HepG2 (cell line): Measurements from ENCODE around the gene HSPA1L. TPM values are rescaled to one million over a fixed set of nuclear protein-coding genes. Genes with fewer than 3 reads are reported as not detected.
A peak's percentile ranks its signal among the peaks of the same experiment; 100 is the strongest.

Experiments
- MEF2D ChIP-seq: sonication (generic); formaldehyde crosslinking; IDR thresholded peaks from 2 replicates; pipeline ENCODE4 v1.5.1; 2020; ENCODE audit warnings: mild to moderate bottlenecking, missing genetic modification reagents
- POLR2A ChIP-seq, 2 experiments: IDR thresholded peaks; 2 replicates each; pipeline ENCODE4 v1.6.1; 2011; ENCODE audit warnings: low read depth in 2 of 2, low read length in 2 of 2, mild to moderate bottlenecking in 1 of 2, moderate library complexity in 1 of 2; ENCODE audit not compliant: insufficient read depth in 1 of 2
- REPIN1 ChIP-seq: sonication (generic); formaldehyde crosslinking; IDR thresholded peaks from 2 replicates; pipeline ENCODE4 v1.8.0; 2022; ENCODE audit warnings: missing genetic modification reagents, low read depth, mild to moderate bottlenecking, borderline replicate concordance
- SALL2 ChIP-seq: sonication (generic); formaldehyde crosslinking; IDR thresholded peaks from 2 replicates; pipeline ENCODE4 v1.8.1; 2023; ENCODE audit warnings: mild to moderate bottlenecking, missing genetic modification reagents, inconsistent platforms
- TEAD2 ChIP-seq: sonication (generic); formaldehyde crosslinking; IDR thresholded peaks from 2 replicates; pipeline ENCODE4 v1.9.0; 2021; ENCODE audit warnings: missing genetic modification reagents
- U2AF2 ChIP-seq: fragments of 200-400 bp; formaldehyde crosslinking; IDR thresholded peaks from 2 replicates; pipeline ENCODE4 v1.6.1; 2017; ENCODE audit warnings: low read depth, mild to moderate bottlenecking, low read length
- ZBTB25 ChIP-seq: IDR thresholded peaks from 2 replicates; pipeline ENCODE4 v1.6.1; 2018; ENCODE audit warnings: missing genetic modification reagents
- ZBTB49 ChIP-seq: sonication (generic); formaldehyde crosslinking; IDR thresholded peaks from 2 replicates; pipeline ENCODE4 v1.4.0; 2020; ENCODE audit warnings: missing genetic modification reagents, borderline replicate concordance
- ZNF281 ChIP-seq: sonication (generic); formaldehyde crosslinking; IDR thresholded peaks from 2 replicates; pipeline ENCODE4 v1.4.0; 2020; ENCODE audit warnings: missing genetic modification reagents, borderline replicate concordance
- ZNF331 ChIP-seq: sonication (generic); formaldehyde crosslinking; IDR thresholded peaks from 2 replicates; pipeline ENCODE4 v1.4.0; 2020; ENCODE audit warnings: missing genetic modification reagents
- ZSCAN12 ChIP-seq: sonication (generic); formaldehyde crosslinking; IDR thresholded peaks from 2 replicates; pipeline ENCODE4 v1.9.0; 2021; ENCODE audit warnings: mild to moderate bottlenecking, missing genetic modification reagents
- polyA plus RNA-seq, 8 experiments: library from polyadenylated mRNA; depleted of rRNA in 3 of 8; stranded (reverse) in 7 of 8; unstranded in 1 of 8; fragments of >200 nt; fragmentation: Illumina TruSeq in 4 of 8; extraction: Trizol in 4 of 8; gene quantifications; 2 replicates each; pipeline versions ENCODE4 v1.2.1 to v1.2.3, GENCODE V29; 2011 to 2016; ENCODE audit warnings: low read depth in 4 of 8, missing spikeins in 1 of 8, mixed read lengths in 1 of 8; ENCODE audit not compliant: insufficient read depth in 1 of 8
- total RNA-seq, 5 experiments: library from RNA; depleted of rRNA; stranded (reverse); fragments of >200 nt; fragmentation: Illumina TruSeq; extraction: Trizol; gene quantifications; 2 replicates each; pipeline ENCODE4 v1.2.3, GENCODE V29; 2016; ENCODE audit warnings: low read depth in 1 of 5
- TF ChIP-seq, protein P1 (sequence below): sonication (generic); formaldehyde crosslinking; IDR thresholded peaks from 2 replicates; pipeline ENCODE4 v1.4.0; 2020; ENCODE audit warnings: missing genetic modification reagents

HSPA1L gene
- total and polyA plus RNA-seq, 2 of the 13 experiments (the other 11 are each of a cell fraction or from before 2014, with no cell fraction given): 0.55 to 1.0 TPM

DNA sequence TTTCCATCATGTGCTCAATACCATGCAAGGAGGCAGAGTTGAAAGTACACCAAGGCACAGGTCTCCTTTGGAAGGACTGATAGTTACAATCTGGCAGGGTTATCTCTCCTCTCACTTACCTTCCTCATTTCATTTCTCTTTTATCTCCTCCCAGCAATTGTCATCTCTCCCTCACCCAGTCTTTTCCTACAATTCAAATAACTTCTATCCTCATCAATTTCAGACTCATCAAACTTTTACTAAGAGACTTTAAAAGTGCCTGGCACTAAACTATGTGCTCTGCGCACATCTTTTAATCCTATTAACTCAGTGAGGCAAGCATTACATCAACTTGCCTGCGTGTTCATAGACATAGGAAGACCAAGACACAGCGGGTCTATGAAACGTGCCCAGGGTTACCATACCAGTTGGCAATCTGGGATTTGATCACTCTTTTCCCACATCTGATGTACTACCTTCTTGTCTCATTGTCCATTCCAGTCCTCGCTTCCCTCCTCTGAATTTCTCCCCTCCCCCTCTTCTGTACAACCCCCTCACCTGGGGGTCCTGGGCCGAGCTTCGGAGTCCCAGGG, 20.7 kb downstream of the HSPA1L start (continued):
- TF ChIP-seq ZBTB25 (CRISPR knock-in tag): no peak
- 0 out of 2 replicates have a peak, but pooled peaks have one; percentile 10 for TF ChIP-seq MEF2D (CRISPR knock-in tag)
- TF ChIP-seq ZNF281: peak; percentile 52
- no peak for TF ChIP-seq ZNF331 (CRISPR knock-in tag)
- TF ChIP-seq, protein P1, sequence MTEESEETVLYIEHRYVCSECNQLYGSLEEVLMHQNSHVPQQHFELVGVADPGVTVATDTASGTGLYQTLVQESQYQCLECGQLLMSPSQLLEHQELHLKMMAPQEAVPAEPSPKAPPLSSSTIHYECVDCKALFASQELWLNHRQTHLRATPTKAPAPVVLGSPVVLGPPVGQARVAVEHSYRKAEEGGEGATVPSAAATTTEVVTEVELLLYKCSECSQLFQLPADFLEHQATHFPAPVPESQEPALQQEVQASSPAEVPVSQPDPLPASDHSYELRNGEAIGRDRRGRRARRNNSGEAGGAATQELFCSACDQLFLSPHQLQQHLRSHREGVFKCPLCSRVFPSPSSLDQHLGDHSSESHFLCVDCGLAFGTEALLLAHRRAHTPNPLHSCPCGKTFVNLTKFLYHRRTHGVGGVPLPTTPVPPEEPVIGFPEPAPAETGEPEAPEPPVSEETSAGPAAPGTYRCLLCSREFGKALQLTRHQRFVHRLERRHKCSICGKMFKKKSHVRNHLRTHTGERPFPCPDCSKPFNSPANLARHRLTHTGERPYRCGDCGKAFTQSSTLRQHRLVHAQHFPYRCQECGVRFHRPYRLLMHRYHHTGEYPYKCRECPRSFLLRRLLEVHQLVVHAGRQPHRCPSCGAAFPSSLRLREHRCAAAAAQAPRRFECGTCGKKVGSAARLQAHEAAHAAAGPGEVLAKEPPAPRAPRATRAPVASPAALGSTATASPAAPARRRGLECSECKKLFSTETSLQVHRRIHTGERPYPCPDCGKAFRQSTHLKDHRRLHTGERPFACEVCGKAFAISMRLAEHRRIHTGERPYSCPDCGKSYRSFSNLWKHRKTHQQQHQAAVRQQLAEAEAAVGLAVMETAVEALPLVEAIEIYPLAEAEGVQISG: no peak
- no peak for TF ChIP-seq U2AF2
- TF ChIP-seq ZBTB49 (CRISPR knock-in tag): no peak
- TF ChIP-seq SALL2 (CRISPR knock-in tag): no peak
- TF ChIP-seq POLR2A (IDR thresholded peaks at IDR 0.05; ENCODE audit: insufficient read depth in 1 of 2, low read depth in 2 of 2, low read length in 2 of 2): peak in 1 of 2 experiments; percentile 38; a peak in 1 of 4 replicates
- TF ChIP-seq ZSCAN12 (CRISPR knock-in tag): 0 out of 2 replicates have a peak, but pooled peaks have one; percentile 1
- TF ChIP-seq TEAD2 (CRISPR knock-in tag): 0 out of 2 replicates have a peak, but pooled peaks have one; percentile 40
- TF ChIP-seq REPIN1 (CRISPR knock-in tag): 0 out of 2 replicates have a peak, but pooled peaks have one; percentile 18
